NCI-H187 treated with DMSO at 0.1 percent for 48 hours (cell line): ENCODE data around the gene FIZ1.
A peak's percentile ranks its signal among the peaks of the same experiment; 100 is the strongest.

Experiments
- DNase-seq: peaks from one replicate; lab custom pipeline; 2025; lab: John Stamatoyannopoulos, UW

Gene FIZ1

GRCh38 chr19:55599468-55599841 is at the start of gene FIZ1:
TSS of gene FIZ1 (minus strand) at chr19:55599517. CDS start at chr19:55597865, 1,652 bp downstream.
- peak; percentile 97 for DNase-seq

- no peak for DNase-seq
These were observed 49.4 kb upstream of the FIZ1 start for GRCh38 chr19:55648585-55649267.

GRCh38 chr19:55647732-55648584 is 48.6 kb upstream of the FIZ1 start, which contains the start of gene CCDC106:
TSS of gene CCDC106 (plus strand) at chr19:55648212. CDS start at chr19:55649047, 835 bp downstream.
- DNase-seq: no peak

GRCh38 chr19:55646889-55647731 is 47.8 kb upstream of the FIZ1 start:
- no peak for DNase-seq

- DNase-seq: no peak
These were observed 46.2 kb upstream of the FIZ1 start for GRCh38 chr19:55645512-55645881.

- DNase-seq: no peak
These were observed 45.7 kb upstream of the FIZ1 start for GRCh38 chr19:55644842-55645511.

- no peak for DNase-seq
These were observed 45.0 kb upstream of the FIZ1 start for GRCh38 chr19:55644191-55644833.

GRCh38 chr19:55643887-55644176 is 44.5 kb upstream of the FIZ1 start:
- DNase-seq: no peak

GRCh38 chr19:55643003-55643886 is 43.9 kb upstream of the FIZ1 start, which contains the start of gene ZNF581:
TSS of gene ZNF581 (plus strand) at chr19:55643649. CDS start at chr19:55644572, 923 bp downstream.
- no peak for DNase-seq

GRCh38 chr19:55642153-55643002 is 43.1 kb upstream of the FIZ1 start:
- no peak for DNase-seq

- no peak for DNase-seq
These were observed 42.3 kb upstream of the FIZ1 start for GRCh38 chr19:55641426-55642152.

GRCh38 chr19:55640577-55641425 is 41.5 kb upstream of the FIZ1 start, which contains the start of gene ZNF580:
TSS of gene ZNF580 (plus strand) at chr19:55641002. CDS start at chr19:55642509, 1,507 bp downstream.
- no peak for DNase-seq

GRCh38 chr19:55640043-55640576 is 40.8 kb upstream of the FIZ1 start:
- DNase-seq: no peak

- DNase-seq: no peak
These were observed 39.6 kb upstream of the FIZ1 start for GRCh38 chr19:55638864-55639359.

GRCh38 chr19:55637534-55637933 is 38.2 kb upstream of the FIZ1 start:
- no peak for DNase-seq

- no peak for DNase-seq
These were observed 37.4 kb upstream of the FIZ1 start for GRCh38 chr19:55636723-55637122.

GRCh38 chr19:55635856-55636440 is 36.6 kb upstream of the FIZ1 start:
- DNase-seq: no peak
